Activated effector memory CD4-positive, alpha-beta T cell treated with anti-CD3 and anti-CD28 coated beads, Interleukin-2, amount 50 U/mL, for 16 hours (primary cell): Measurements from ENCODE around the gene PDP2.

Experiments used
- DNase-seq: peaks from one replicate; pipeline ENCODE4 v3.0.0-alpha.2; 2020

Gene PDP2

GRCh38 chr16:66939366-66939765 is 59.1 kb downstream of the PDP2 start:
- DNase-seq, result no peak

DNA sequence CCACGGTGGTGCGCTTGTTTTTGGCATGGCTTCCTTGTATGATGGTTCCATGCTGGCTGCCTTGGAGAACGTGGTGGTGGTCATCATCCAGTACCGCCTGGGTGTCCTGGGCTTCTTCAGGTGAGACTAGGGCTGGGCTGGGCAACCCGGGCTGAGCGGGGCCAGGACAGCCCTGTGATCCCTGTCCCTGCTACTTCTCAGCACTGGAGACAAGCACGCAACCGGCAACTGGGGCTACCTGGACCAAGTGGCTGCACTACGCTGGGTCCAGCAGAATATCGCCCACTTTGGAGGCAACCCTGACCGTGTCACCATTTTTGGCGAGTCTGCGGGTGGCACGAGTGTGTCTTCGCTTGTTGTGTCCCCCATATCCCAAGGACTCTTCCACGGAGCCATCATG is 59.9 kb downstream of the PDP2 start:
- no peak for DNase-seq
